ENCODE results near the gene TMEM14A. TPM values are rescaled to one million over a fixed set of nuclear protein-coding genes. Genes with fewer than 3 reads are reported as not detected.

TMEM14A gene
- total RNA-seq, 1 donor from 2014 or later = 6.6 TPM

DNA sequence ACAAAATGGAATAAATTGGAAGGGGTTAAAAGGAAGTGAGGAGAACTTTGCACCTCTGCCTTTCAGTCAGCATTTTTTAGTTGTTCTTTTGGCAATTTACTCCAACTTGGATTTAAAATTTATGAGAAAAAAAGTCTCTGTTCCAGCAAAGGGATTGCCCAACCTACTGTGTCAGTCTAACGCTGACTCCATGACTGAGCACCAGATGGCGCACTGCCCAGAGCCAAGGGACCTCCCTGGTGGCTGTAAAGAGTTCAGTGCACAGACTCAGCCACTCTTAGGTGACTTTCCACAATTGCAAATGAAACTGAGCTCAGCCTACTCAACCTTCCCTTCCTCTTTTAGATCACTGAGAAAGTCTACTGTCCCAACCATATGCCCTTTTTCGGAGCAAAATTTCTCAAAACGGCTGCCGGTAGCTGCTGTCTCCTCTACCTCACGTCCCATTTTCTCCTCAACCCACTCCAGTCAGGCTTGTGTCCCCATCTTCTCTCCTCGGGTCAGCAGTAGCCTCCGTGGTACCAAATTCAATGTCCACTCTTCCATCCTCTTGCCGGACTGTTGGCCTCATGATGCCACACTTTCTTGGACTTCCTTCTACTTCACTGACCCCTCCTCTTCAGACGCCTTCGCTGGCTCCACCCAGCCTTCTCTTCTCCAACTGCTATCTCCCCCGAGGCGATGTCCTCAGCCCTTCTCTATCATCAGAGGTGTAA lies 53.7 kb downstream of the TMEM14A start:
- Mint-ChIP-seq H3K4me3 (no peak overlapping the region), H3K4me1 (peaks cover 7% of the 10 kb centered on the region), H3K27me3 (no peaks in the 10 kb centered on the region), H3K27ac (no peak overlapping the region), H3K9me3 (no peaks in the 10 kb centered on the region), H3K36me3 (ENCODE audit: low read depth) (no peaks in the 10 kb centered on the region)
- DNase-seq (peak; percentile 26), ATAC-seq (ENCODE audit: low read depth) (peak; percentile 97)
- CTCF ChIA-PET = interaction anchor here (1.0 to 1.2 kb wide), 2 partner anchors 25 to 271 kb away, joined by 3 to 5 read pairs; partner anchors contain the start of gene GSTA4
- TF ChIP-seq, protein P1, sequence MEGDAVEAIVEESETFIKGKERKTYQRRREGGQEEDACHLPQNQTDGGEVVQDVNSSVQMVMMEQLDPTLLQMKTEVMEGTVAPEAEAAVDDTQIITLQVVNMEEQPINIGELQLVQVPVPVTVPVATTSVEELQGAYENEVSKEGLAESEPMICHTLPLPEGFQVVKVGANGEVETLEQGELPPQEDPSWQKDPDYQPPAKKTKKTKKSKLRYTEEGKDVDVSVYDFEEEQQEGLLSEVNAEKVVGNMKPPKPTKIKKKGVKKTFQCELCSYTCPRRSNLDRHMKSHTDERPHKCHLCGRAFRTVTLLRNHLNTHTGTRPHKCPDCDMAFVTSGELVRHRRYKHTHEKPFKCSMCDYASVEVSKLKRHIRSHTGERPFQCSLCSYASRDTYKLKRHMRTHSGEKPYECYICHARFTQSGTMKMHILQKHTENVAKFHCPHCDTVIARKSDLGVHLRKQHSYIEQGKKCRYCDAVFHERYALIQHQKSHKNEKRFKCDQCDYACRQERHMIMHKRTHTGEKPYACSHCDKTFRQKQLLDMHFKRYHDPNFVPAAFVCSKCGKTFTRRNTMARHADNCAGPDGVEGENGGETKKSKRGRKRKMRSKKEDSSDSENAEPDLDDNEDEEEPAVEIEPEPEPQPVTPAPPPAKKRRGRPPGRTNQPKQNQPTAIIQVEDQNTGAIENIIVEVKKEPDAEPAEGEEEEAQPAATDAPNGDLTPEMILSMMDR (IDR thresholded peaks at IDR 0.05) = no peak
- intact Hi-C loops (cut with micrococcal nuclease) = loop anchor here (1.0 kb wide), 1 partner anchor 760 kb away; no protein-coding TSS in a partner anchor
- POLR2A ChIA-PET = interaction anchor here (0.6 kb wide), 1 partner anchor 344 kb away, joined by 3 read pairs; no protein-coding TSS in a partner anchor

DNA sequence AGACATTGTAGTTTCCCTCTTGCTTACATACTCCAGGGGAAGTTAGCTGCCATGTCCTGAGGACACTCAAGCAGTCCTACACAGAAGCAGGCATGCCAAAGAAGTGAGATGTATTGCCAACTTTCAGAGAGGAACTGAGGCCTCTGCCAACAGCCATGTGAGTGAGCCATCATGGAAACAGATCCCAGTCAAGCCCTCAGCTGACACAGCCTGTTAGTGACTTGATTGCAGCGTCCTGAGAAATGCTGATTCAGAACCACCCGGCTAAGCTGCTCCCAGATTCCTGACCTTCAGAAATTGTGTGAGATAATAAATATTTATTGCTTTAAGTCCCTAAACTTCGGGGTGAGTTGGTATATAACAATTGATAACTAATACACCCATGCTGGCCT lies 54.2 kb downstream of the TMEM14A start:
- TF ChIP-seq, protein P1 (IDR thresholded peaks at IDR 0.05) = no peak
- no peak for ATAC-seq (ENCODE audit: low read depth)
- Mint-ChIP-seq H3K9me3 (no peaks in the 10 kb centered on the region), H3K27ac (no peak overlapping the region), H3K36me3 (ENCODE audit: low read depth) (no peaks in the 10 kb centered on the region), H3K4me1 (peaks cover 7% of the 10 kb centered on the region), H3K4me3 (no peak overlapping the region), H3K27me3 (no peaks in the 10 kb centered on the region)
- ChIA-PET CTCF (interaction anchor here (1.0 to 1.2 kb wide), 2 partner anchors 24 to 270 kb away, joined by 3 to 5 read pairs; partner anchors contain the start of gene GSTA4), POLR2A (interaction anchor here (0.6 kb wide), 1 partner anchor 343 kb away, joined by 3 read pairs; no protein-coding TSS in a partner anchor)
- intact Hi-C loops (cut with micrococcal nuclease) = no loop called here
- no peak for DNase-seq

DNA sequence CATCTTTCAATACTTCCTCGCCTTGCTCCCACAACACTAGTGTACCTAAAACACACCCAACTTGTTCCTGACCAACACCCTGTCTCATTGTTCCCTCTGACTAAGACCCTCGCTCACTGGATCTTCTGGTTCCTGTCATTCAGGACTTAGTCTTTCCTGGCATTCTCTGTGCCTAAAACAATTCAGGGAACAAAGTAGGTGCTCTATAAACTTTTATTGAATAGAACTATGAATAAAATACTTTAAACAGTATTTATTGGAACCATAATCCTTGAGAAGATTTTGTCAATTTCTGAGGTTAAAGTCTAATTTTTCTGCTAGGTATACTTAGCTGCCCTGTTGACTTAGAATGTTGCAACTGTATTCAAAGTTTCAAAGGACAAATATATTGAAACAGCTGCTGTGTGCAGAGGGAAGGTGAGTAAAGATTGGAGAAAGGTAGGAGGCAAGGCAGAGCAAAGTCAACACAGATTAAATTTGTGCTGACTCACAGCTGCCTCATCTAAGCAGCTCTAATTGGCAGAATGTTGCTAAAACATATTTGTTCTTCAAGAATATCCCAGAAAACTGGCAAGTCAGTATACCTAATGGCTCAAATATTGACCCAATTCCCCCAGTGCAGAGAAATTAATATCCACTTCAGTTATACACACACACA lies 54.8 kb downstream of the TMEM14A start:
- Mint-ChIP-seq H3K36me3 (ENCODE audit: low read depth) (no peaks in the 10 kb centered on the region), H3K27ac (no peak overlapping the region), H3K4me3 (no peak overlapping the region), H3K4me1 (peaks cover 7% of the 10 kb centered on the region), H3K27me3 (no peaks in the 10 kb centered on the region), H3K9me3 (no peaks in the 10 kb centered on the region)
- ATAC-seq (ENCODE audit: low read depth) (no peak), DNase-seq (no peak)
- ChIA-PET POLR2A (no interaction called here), CTCF (interaction anchor here (1.2 kb wide), 1 partner anchor 24 kb away, joined by 3 read pairs; no protein-coding TSS in a partner anchor)
- TF ChIP-seq, protein P1 (IDR thresholded peaks at IDR 0.05) = no peak
- intact Hi-C loops (cut with micrococcal nuclease) = no loop called here

DNA sequence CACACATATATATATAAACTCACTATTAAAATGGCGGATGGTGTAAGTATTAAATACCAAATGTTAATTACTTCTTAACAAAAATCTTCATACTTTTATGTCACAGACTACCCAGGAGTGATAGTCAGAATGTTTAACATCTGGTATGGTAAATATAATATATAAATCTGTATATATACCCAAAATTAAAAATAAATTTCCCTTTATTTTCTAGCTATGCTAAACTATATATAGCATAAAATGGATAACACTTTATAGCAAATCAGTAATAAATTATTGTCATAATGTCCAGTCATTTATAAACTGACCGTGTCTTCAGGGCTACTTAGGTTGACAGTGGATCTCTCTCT lies 55.3 kb downstream of the TMEM14A start:
- DNase-seq = no peak
- Mint-ChIP-seq H3K4me3 (no peak overlapping the region), H3K4me1 (peaks cover 7% of the 10 kb centered on the region), H3K36me3 (ENCODE audit: low read depth) (no peaks in the 10 kb centered on the region), H3K27ac (no peak overlapping the region), H3K27me3 (no peaks in the 10 kb centered on the region), H3K9me3 (no peaks in the 10 kb centered on the region)
- TF ChIP-seq, protein P1 (IDR thresholded peaks at IDR 0.05) = no peak
- no peak for ATAC-seq (ENCODE audit: low read depth)
- ChIA-PET CTCF (no interaction called here), POLR2A (no interaction called here)
- intact Hi-C loops (cut with micrococcal nuclease) = no loop called here
